ENCODE data around the gene MUL1. TPM values are rescaled to one million over a fixed set of nuclear protein-coding genes. Genes with fewer than 3 reads are reported as not detected.
A peak's percentile ranks its signal among the peaks of the same experiment; 100 is the strongest.

The MUL1 gene
- 10 to 100 TPM; 14.1 to 35.9 (median 29.3) TPM for total RNA-seq

- Histone ChIP-seq H3K4me3 (peak within 1 kb of the TSS; percentile 69 to 73), H3K36me3 (no peaks in the 10 kb centered on the region), H3K27me3 (no peaks in the 10 kb centered on the region), H3K4me1 (peaks cover 0 to 3% of the 10 kb centered on the region in 2 donors), H3K27ac (peak within 1 kb of the TSS; percentile 72 to 81), H3K9me3 (no peaks in the 10 kb centered on the region)
- intact Hi-C loops (cut with DNase I; ENCODE audit: low total_unique reads), result no loop called here
- peak in 1 of 4 experiments; percentile 19 for TF ChIP-seq CTCF (IDR thresholded peaks at IDR 0.05)
- peak in 1 of 2 donors; percentile 69 for TF ChIP-seq POLR2A (IDR thresholded peaks at IDR 0.05)
- peak; percentile 95 for DNase-seq
Observed at GRCh38 chr1:20507564-20508410, at the start of gene MUL1. MUL1 (minus strand) TSS chr1:20508151; CDS start chr1:20508024, 127 bp downstream.

GRCh38 chr1:20555758-20556120 lies 47.8 kb upstream of the MUL1 start:
- no peak overlapping the region for H3K4me3 ChIP-seq
- H3K36me3 ChIP-seq, result no peaks in the 10 kb centered on the region
- no peaks in the 10 kb centered on the region for H3K27me3 ChIP-seq
- H3K27ac ChIP-seq, result no peak overlapping the region
- intact Hi-C loops (cut with DNase I; ENCODE audit: low total_unique reads), result no loop called here
- DNase-seq, result no peak
- no peak for TF ChIP-seq POLR2A (IDR thresholded peaks at IDR 0.05)
- no peak for TF ChIP-seq CTCF (IDR thresholded peaks at IDR 0.05)
- no peaks in the 10 kb centered on the region for H3K9me3 ChIP-seq
- peaks cover 0 to 14% of the 10 kb centered on the region in 2 donors for H3K4me1 ChIP-seq

GRCh38 chr1:20555025-20555757 lies 47.2 kb upstream of the MUL1 start:
- intact Hi-C loops (cut with DNase I; ENCODE audit: low total_unique reads), result no loop called here

GRCh38 chr1:20552728-20553445 lies 44.9 kb upstream of the MUL1 start:
- DNase-seq, result no peak
- Histone ChIP-seq H3K4me3 (peak overlapping the region; percentile 27 to 30), H3K9me3 (no peaks in the 10 kb centered on the region), H3K36me3 (no peaks in the 10 kb centered on the region), H3K27ac (no peak overlapping the region), H3K27me3 (no peaks in the 10 kb centered on the region), H3K4me1 (peaks cover 0 to 14% of the 10 kb centered on the region in 2 donors)
- intact Hi-C loops (cut with DNase I; ENCODE audit: low total_unique reads), result no loop called here
- TF ChIP-seq CTCF (IDR thresholded peaks at IDR 0.05) (no peak), POLR2A (IDR thresholded peaks at IDR 0.05) (no peak)

More at GRCh38 chr1:20555025-20555757, 47.2 kb upstream of the MUL1 start:
- Histone ChIP-seq H3K36me3 (no peaks in the 10 kb centered on the region), H3K4me1 (peaks cover 0 to 14% of the 10 kb centered on the region in 2 donors), H3K4me3 (no peak overlapping the region), H3K27me3 (no peaks in the 10 kb centered on the region), H3K27ac (no peak overlapping the region), H3K9me3 (no peaks in the 10 kb centered on the region)
- TF ChIP-seq CTCF (IDR thresholded peaks at IDR 0.05) (no peak), POLR2A (IDR thresholded peaks at IDR 0.05) (no peak)
- DNase-seq, result no peak

All from uterus (tissue), 4 donors.